Measurements from ENCODE around the gene GYS2.
A peak's percentile ranks its signal among the peaks of the same experiment; 100 is the strongest.

The GYS2 gene

GRCh38 chr12:21551841-21552465, 52.7 kb downstream of the GYS2 start:
- no peak for DNase-seq

GRCh38 chr12:21547437-21547836, 57.2 kb downstream of the GYS2 start:
- peak; percentile 13 for DNase-seq

GRCh38 chr12:21546716-21547115, 57.9 kb downstream of the GYS2 start:
- no peak for DNase-seq

DNA sequence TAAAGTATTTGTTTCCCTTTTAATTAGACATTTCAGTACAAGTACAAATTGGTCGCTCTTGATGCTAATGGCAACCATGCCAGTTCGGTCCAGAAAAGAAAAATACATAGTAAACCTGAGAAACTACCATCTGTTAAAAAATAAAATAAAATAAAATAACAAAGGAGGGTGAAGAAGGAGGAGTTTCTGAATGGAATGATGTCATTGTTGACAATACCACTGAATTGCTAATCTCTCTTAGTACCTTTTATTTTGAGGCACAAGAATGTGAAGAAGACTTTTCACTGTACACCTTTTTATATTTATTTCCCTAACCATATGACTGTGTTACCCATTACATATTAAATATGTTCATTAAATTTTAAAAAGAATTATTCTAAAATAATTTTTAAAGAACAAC, 59.1 kb downstream of the GYS2 start:
- DNase-seq: no peak

DNA sequence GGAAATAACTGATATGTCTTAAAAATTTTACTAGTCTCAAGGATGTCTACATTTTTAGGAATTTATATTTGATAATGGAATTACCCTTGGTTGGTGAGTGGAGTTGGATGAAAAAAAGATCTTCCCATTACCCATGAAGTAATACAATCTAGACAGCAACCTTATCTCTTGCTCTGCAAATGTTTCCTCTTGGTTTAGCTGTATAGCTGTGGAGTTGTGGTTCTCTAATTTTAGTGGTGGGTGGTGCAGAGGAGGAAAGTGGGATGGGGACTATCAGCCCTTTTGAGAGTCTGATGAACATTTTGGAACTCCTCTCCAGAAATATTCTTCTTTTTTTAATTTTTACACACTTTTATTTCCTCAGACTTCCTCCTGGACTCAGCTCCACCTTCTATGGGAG, 61.5 kb downstream of the GYS2 start:
- DNase-seq: no peak

- DNase-seq: no peak
Measured at GRCh38 chr12:21542403-21542802, 62.2 kb downstream of the GYS2 start.

DNA sequence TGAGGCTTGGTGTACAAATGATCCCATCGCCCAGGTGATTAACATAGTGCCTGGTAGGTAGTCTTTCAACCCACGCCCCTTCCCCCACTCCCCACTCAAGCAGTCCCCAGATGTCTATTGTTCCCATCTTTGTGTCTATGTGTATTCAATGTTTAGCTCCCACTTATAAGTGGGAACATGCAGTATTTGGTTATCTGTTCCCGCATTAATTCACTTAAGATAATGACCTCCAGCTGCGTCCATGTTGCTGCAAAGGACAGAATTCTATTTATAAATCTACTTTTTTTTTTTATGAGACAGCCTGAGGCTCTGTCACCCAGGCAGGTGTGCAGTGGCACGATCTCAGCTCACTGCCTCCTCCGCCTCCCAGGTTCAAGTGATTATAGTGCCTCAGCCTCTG, 62.9 kb downstream of the GYS2 start:
- no peak for DNase-seq

GRCh38 chr12:21539797-21540196, 64.8 kb downstream of the GYS2 start:
- no peak for DNase-seq

- DNase-seq: no peak
Measured at GRCh38 chr12:21538061-21538653, 66.5 kb downstream of the GYS2 start.

- no peak for DNase-seq
Measured at GRCh38 chr12:21529456-21529855, 75.2 kb downstream of the GYS2 start.

DNA sequence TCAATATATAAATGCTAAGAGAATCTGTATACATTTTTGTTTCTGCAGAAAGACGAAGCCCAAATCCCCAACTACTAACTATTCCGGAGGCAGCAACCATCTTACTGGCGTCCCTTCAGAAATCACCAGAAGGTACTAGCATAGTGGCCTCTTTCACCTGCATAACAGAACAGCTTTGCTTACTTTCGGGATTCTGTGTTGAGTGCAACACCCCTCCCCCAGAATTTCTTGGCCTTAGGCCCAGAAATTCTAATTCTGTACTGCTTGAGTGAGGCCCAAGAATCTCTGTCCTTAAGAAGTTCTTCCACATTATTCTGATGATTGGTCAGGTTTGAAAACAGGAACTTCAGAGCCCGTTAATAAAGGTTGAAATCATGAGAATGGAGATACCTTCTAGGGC, 75.7 kb downstream of the GYS2 start:
- DNase-seq: no peak

DNA sequence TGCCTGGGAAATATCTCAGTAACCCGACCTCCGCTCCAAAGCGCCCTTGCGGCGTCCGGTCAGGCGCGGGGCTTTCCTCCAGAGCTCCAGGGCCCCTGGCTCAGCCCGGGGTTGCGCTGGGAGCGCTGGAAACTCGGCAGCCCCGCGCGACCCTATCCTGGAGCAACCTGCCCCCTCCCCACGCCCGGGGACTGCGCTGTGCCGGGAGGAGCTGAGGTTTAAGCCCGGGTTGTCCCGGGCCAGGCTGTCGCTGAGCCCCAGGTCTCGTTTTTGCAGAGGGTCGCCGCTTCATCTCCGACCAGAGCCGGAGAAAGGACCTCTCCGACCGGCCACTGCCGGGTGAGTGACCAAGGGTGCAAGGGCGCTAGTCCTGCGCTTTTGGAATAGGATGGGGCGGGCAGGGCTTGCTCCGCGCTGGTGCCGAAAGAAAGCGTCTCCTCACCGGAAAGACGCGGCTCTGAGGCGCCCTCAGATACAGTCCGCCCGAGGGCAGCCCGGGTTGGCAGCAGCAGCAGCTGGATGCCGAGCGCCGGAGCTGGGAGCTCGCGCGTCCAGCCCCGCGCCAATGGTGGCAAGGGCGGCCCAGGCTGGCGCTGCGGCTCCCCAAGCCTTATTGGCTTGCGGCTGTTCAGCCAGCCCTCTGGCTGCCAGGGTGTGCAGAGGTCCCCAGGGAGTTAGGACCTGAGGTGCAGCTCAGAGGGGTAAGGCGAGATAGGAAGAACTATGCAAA, 77.0 kb downstream of the GYS2 start:
- DNase-seq: peak; percentile 64

DNA sequence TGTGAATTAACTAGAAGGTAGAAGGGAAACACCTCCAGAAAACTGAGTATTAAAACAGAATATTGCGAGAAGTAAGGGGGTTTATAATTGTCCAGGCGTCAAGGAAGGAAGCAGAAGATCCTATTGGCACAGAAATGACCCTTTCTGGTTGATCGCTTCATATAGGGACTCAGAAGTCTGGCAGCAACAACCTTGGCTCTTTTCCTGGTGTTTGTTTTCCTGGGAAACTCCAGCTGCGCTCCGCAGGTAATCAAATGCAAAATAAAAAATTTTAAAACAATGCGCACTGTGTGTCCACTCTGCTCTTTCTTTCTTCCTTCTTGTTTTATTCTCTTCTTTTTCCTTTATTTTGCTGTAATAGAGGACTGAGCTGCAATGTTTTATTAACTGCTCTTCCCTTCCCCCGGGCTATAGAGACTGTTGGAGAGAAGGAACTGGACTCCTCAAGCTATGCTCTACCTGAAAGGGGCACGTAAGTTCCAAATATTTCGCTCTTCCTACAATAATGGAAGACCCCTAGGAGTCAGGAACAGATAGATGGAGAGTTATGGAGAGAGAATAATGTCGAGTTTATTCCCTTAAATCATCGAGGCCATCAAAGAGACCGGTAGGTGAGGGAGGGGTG, 77.8 kb downstream of the GYS2 start:
- DNase-seq: no peak

GRCh38 chr12:21526053-21526452, 78.6 kb downstream of the GYS2 start, which contains the start of gene SPX:
Gene SPX, plus strand, starts transcription at chr12:21526296. Its CDS starts 177 bp downstream, at chr12:21526473.
- no peak for DNase-seq

DNA sequence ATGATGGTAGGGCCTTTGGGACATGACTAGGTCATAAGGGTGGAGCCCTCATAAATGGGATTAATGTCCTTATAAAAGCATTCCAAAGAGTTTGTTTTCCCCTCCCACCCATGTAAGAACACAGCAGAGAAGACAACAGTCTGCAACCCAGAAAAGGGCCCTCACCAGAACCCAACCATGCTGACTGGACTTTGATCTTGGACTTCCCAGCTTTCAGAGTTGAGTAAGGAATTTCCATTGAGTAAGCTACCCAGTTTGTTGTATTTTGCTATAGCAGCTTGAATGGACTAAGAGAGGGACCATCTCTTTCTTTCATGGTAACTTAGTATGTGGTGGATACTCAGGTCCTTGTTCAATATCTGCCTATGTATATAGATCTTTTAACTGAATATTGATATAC, 81.5 kb downstream of the GYS2 start:
- no peak for DNase-seq

GRCh38 chr12:21521541-21521940, 83.1 kb downstream of the GYS2 start:
- DNase-seq: no peak

- DNase-seq: no peak
Measured at GRCh38 chr12:21518451-21518850, 86.2 kb downstream of the GYS2 start.

DNA sequence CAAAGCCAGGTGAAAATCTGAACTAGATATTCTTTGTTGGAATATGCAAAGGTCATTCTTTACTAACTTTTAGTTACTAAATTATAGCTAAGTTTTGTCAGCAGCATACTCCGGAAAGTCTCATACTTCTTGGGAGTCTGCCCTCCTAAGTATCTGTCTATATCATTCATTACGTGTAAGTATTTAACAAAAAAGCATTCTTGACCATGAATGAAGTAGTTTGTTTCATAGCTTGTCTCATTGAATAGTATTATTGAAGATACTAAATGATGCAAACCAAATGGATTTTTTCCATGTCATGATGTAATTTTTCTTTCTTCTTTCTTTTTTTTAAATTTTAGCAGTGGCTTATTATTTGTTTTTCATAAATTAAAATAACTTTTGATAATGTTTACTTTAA, 88.4 kb downstream of the GYS2 start:
- DNase-seq: no peak

- DNase-seq: no peak
Measured at GRCh38 chr12:21509768-21510167, 94.9 kb downstream of the GYS2 start.

DNA sequence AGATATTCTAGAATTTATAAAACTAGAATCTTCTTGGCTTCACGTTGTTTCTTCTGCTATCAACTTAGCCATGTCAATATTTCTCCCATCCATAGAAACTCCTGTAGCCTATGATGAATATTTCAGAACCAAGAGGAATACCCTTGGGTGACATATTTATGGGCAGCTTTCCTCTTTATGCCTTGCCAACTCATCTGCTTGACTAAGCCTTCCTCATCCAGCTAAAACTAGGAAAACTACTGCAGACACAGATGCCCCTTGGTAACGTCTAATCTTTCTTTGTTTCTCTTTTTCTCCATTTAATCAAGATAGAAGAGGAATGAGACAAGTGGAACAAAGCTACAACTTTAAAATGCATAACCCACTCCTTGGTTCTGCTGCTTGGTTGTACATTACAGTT, 96.8 kb downstream of the GYS2 start:
- no peak for DNase-seq

DNA sequence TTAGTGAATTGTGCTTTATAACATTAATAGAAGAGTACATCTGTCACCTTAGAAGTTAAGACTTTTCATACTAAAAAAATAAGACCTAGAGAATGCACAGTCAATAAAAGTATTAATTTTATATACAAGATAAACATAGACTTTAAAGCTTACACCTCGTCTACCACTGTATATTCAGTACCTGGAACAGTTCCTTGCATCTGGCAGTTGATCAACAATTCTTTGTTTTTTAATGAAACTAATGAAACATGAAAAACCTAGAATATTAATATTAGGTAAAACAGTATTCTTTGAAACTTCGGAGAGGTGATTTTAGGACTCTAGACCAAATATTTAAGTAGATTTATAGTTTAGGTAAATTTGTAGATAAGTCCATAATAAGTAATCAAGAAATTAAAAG, 98.8 kb downstream of the GYS2 start:
- DNase-seq: no peak

GRCh38 chr12:21502872-21503271, 101.8 kb downstream of the GYS2 start:
- no peak for DNase-seq

DNA sequence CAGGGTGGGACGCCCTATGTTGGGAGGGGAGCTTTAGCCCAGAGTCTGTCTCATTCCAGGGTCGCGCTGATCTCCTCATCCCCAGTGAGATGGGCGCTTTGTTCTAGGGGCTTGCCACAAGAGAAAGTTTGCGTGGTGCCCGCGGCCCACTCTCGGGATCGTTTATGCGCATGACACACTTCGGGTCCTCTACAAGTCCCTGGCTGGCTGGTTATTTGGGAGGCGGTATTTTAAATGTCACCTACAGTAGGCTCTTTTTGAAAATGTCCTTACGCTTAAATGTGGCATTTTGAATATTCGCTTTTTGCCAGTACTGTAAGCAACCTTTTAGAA, 102.5 kb downstream of the GYS2 start:
- DNase-seq: peak; percentile 53
